DOHH2 (cell line): ENCODE results near the gene HOXD9.

Source experiments
- H3F3A ChIP-seq: fragments of 200-600 bp; sonication (generic), shearing (Covaris generic); 2 replicates; pipeline ENCODE4 v1.6.0; 2016; ENCODE audit warnings: antibody characterized with exemption, mild to moderate bottlenecking; ENCODE audit not compliant: control insufficient read depth, insufficient read depth
- H3K27ac ChIP-seq: fragments of 200-600 bp; sonication (generic); 2 replicates; pipeline ENCODE4 v1.5.1; 2014; ENCODE audit warnings: low read depth, mild to moderate bottlenecking, low read length, moderate library complexity
- H3K27me3 ChIP-seq: fragments of 200-600 bp; sonication (generic); 2 replicates; pipeline ENCODE4 v1.6.1; 2014; ENCODE audit warnings: mild to moderate bottlenecking, low read length, mixed read lengths; ENCODE audit not compliant: control insufficient read depth
- H3K36me3 ChIP-seq: fragments of 200-600 bp; sonication (generic); 2 replicates; pipeline ENCODE4 v1.6.1; 2014; ENCODE audit warnings: mild to moderate bottlenecking, low read length, moderate library complexity, mixed read lengths; ENCODE audit not compliant: control insufficient read depth
- H3K4me1 ChIP-seq: fragments of 200-600 bp; sonication (generic); 2 replicates; pipeline ENCODE4 v1.6.1; 2014; ENCODE audit warnings: mild to moderate bottlenecking, low read length, mixed read lengths; ENCODE audit not compliant: control insufficient read depth
- H3K4me2 ChIP-seq: fragments of 200-600 bp; sonication (generic); 2 replicates; pipeline ENCODE4 v1.6.0; 2014; ENCODE audit warnings: mild to moderate bottlenecking, low read length, moderate library complexity
- H3K4me3 ChIP-seq: fragments of 200-600 bp; sonication (generic); 2 replicates; pipeline ENCODE4 v1.5.1; 2014; ENCODE audit warnings: mild to moderate bottlenecking, low read length, mixed read lengths
- H3K79me2 ChIP-seq: fragments of 200-600 bp; sonication (generic); 2 replicates; pipeline ENCODE4 v1.6.1; 2014; ENCODE audit warnings: mild to moderate bottlenecking, low read length, mixed read lengths; ENCODE audit not compliant: control insufficient read depth
- H3K9me2 ChIP-seq: fragments of 200-600 bp; sonication (generic); replicated peaks from 2 replicates; pipeline ENCODE4 v1.6.1; 2014; ENCODE audit warnings: mild to moderate bottlenecking, low read length, mixed read lengths; ENCODE audit not compliant: control insufficient read depth
- H3K9me3 ChIP-seq: fragments of 200-600 bp; sonication (generic); 2 replicates; pipeline ENCODE4 v1.6.1; 2014; ENCODE audit warnings: antibody characterized with exemption, low read length, mixed read lengths; ENCODE audit not compliant: control insufficient read depth, insufficient read depth
- H4K20me1 ChIP-seq: fragments of 200-600 bp; sonication (generic); 2 replicates; pipeline ENCODE4 v1.6.0; 2014; ENCODE audit warnings: low read depth, mild to moderate bottlenecking, antibody characterized with exemption, low read length, moderate library complexity; ENCODE audit not compliant: control insufficient read depth, insufficient read depth
- CTCF ChIP-seq: fragments of 200-600 bp; sonication (generic); IDR thresholded peaks from one replicate; pipeline ENCODE4 v1.5.1; 2014; ENCODE audit warnings: antibody characterized with exemption, mild to moderate bottlenecking, low read depth, low read length; ENCODE audit not compliant: poor library complexity, severe bottlenecking
- EZH2phosphoT487 ChIP-seq: fragments of 200-600 bp; sonication (generic); IDR thresholded peaks from 2 replicates; pipeline ENCODE4 v1.6.1; 2017; ENCODE audit warnings: borderline replicate concordance, mild to moderate bottlenecking, antibody characterized with exemption, low read length, moderate library complexity, mixed read lengths

Gene HOXD9

GRCh38 chr2:176088937-176089842 is 33.3 kb upstream of the HOXD9 start:
- Histone ChIP-seq H3K4me3 (no peak overlapping the region), H3K79me2 (no peaks in the 10 kb centered on the region), H3K27ac (no peak overlapping the region), H3K27me3 (peaks cover 34% of the 10 kb centered on the region), H3K9me2 (no peaks in the 10 kb centered on the region), H3K36me3 (no peaks in the 10 kb centered on the region), H4K20me1 (no peaks in the 10 kb centered on the region), H3K9me3 (no peaks in the 10 kb centered on the region), H3K4me2 (no peak overlapping the region), H3F3A (no peaks in the 10 kb centered on the region), H3K4me1 (no peaks in the 10 kb centered on the region)
- TF ChIP-seq CTCF (no peak), EZH2phosphoT487 (no peak)

GRCh38 chr2:176089843-176090395 is 32.6 kb upstream of the HOXD9 start:
- H3K27me3 ChIP-seq: peaks cover 42% of the 10 kb centered on the region

GRCh38 chr2:176090862-176091261 is 31.7 kb upstream of the HOXD9 start:
- Histone ChIP-seq H3K9me2 (no peaks in the 10 kb centered on the region), H3K4me2 (no peak overlapping the region), H3K4me3 (no peak overlapping the region), H3K79me2 (no peaks in the 10 kb centered on the region), H3F3A (no peaks in the 10 kb centered on the region), H3K27me3 (peaks cover 48% of the 10 kb centered on the region), H3K4me1 (no peaks in the 10 kb centered on the region), H3K36me3 (no peaks in the 10 kb centered on the region), H4K20me1 (no peaks in the 10 kb centered on the region), H3K27ac (no peak overlapping the region), H3K9me3 (no peaks in the 10 kb centered on the region)
- TF ChIP-seq CTCF: no peak
- TF ChIP-seq EZH2phosphoT487: no peak

More at GRCh38 chr2:176089843-176090395, 32.6 kb upstream of the HOXD9 start:
- TF ChIP-seq CTCF: no peak
- no peak for TF ChIP-seq EZH2phosphoT487
- H3K4me3 ChIP-seq: no peak overlapping the region
- H3K79me2 ChIP-seq: no peaks in the 10 kb centered on the region
- no peaks in the 10 kb centered on the region for H3F3A ChIP-seq
- H3K9me2 ChIP-seq: no peaks in the 10 kb centered on the region
- no peak overlapping the region for H3K4me2 ChIP-seq
- no peaks in the 10 kb centered on the region for H3K9me3 ChIP-seq
- H4K20me1 ChIP-seq: no peaks in the 10 kb centered on the region
- no peaks in the 10 kb centered on the region for H3K4me1 ChIP-seq
- no peak overlapping the region for H3K27ac ChIP-seq
- no peaks in the 10 kb centered on the region for H3K36me3 ChIP-seq
